ENCODE data around the gene SSTR3.

GRCh38 chr22:37199103-37199759, 13.0 kb downstream of the SSTR3 start:
- TF ChIP-seq CTCF (IDR thresholded peaks at IDR 0.05), result peak; percentile 84 to 93 (median 88)
- no peak for TF ChIP-seq EP300 (IDR thresholded peaks at IDR 0.05)
- TF ChIP-seq POLR2AphosphoS5 (IDR thresholded peaks at IDR 0.05), result peak; percentile 99 to 100 (median 99)
- TF ChIP-seq POLR2A (IDR thresholded peaks at IDR 0.05), result peak; percentile 98 to 99

All from sigmoid colon (tissue), 4 donors.